Panc1 (cell line): ENCODE measurements around the gene CCDC171. TPM values are rescaled to one million over a fixed set of nuclear protein-coding genes. Genes with fewer than 3 reads are reported as not detected.
A peak's percentile ranks its signal among the peaks of the same experiment; 100 is the strongest.

Experiments
- ATAC-seq: fragments of 200-7000 bp; cut with Tn5 transposase; 2 replicates; pipeline ENCODE4 v1.9.1; 2020; ENCODE audit warnings: mild to moderate bottlenecking, moderate library complexity
- BruUV-seq: library from RNA; stranded (reverse); fragments of 400-500 nt; replicated peaks from 2 replicates; lab custom pipeline; 2021; lab: Mats Ljungman, UMichigan
- CTCF ChIA-PET: fragments of 300-600 bp; sonication (Branson Sonifier 250); formaldehyde crosslinking; loops from one replicate; lab custom pipeline; 2022; ENCODE audit warnings: antibody characterized with exemption; lab: Charles Lee
- POLR2A ChIA-PET: fragments of 300-600 bp; sonication (Branson Sonifier 250); formaldehyde crosslinking; loops from one replicate; lab custom pipeline; 2022; ENCODE audit warnings: antibody characterized with exemption; lab: Charles Lee
- DNase-seq: peaks from one replicate; pipeline ENCODE4 v3.0.0-alpha.2; 2010; ENCODE audit warnings: low read depth, low spot score
- H3K27ac ChIP-seq: 2 replicates; pipeline ENCODE4 v1.5.1; 2011; ENCODE audit warnings: mild to moderate bottlenecking, low read length, inconsistent platforms
- H3K27me3 ChIP-seq: fragments of 200-500 bp; sonication (Bioruptor generic); 2 replicates; pipeline ENCODE4 v1.6.0; 2014; ENCODE audit warnings: low read length, inconsistent platforms; ENCODE audit not compliant: control insufficient read depth, insufficient read depth
- H3K36me3 ChIP-seq: fragments of 200-500 bp; sonication (Bioruptor generic); 2 replicates; pipeline ENCODE4 v1.5.1; 2014; ENCODE audit warnings: inconsistent platforms, mild to moderate bottlenecking, low read length, moderate library complexity; ENCODE audit not compliant: control insufficient read depth, insufficient read depth
- H3K4me1 ChIP-seq: 2 replicates; pipeline ENCODE4 v1.5.1; 2011; ENCODE audit warnings: inconsistent platforms, mild to moderate bottlenecking, low read length, moderate library complexity; ENCODE audit not compliant: control insufficient read depth, insufficient read depth
- H3K4me3 ChIP-seq, 2 experiments: 2 replicates each; pipeline ENCODE4 v1.5.1; 2011 to 2012; ENCODE audit warnings: low read depth in 2 of 2, low read length in 2 of 2, mild to moderate bottlenecking in 2 of 2, inconsistent platforms in 1 of 2, moderate library complexity in 1 of 2
- H3K9me3 ChIP-seq: fragments of 200-500 bp; sonication (Bioruptor generic); 2 replicates; pipeline ENCODE4 v1.5.1; 2014; ENCODE audit warnings: low read depth, mild to moderate bottlenecking, inconsistent platforms, low read length, moderate library complexity; ENCODE audit not compliant: control insufficient read depth, insufficient read depth
- CTCF ChIP-seq: fragments of 450-650 bp; IDR thresholded peaks from 2 replicates; pipeline ENCODE4 v1.5.1; 2017; ENCODE audit warnings: mild to moderate bottlenecking
- POLR2AphosphoS5 ChIP-seq: IDR thresholded peaks from 2 replicates; pipeline ENCODE4 v1.6.1; 2012; ENCODE audit warnings: mild to moderate bottlenecking, low read depth, low read length, moderate library complexity
- REST ChIP-seq, 2 experiments: IDR thresholded peaks; 2 replicates each; pipeline ENCODE4 v1.6.1; 2011 to 2012; ENCODE audit warnings: low read depth in 2 of 2, control low read depth in 1 of 2, low read length in 1 of 2, mild to moderate bottlenecking in 1 of 2, moderate library complexity in 1 of 2; ENCODE audit not compliant: insufficient read depth in 1 of 2
- SIN3A ChIP-seq: IDR thresholded peaks from 2 replicates; pipeline ENCODE4 v1.6.1; 2012; ENCODE audit warnings: low read depth, mild to moderate bottlenecking, low read length, moderate library complexity, borderline replicate concordance; ENCODE audit not compliant: insufficient read depth
- TCF7L2 ChIP-seq: IDR thresholded peaks from 2 replicates; pipeline ENCODE4 v1.6.1; 2011; ENCODE audit warnings: mild to moderate bottlenecking, low read depth, low read length, inconsistent platforms
- in situ Hi-C: cut with HindIII; loops from 2 replicates; pipeline ENCODE4 v1.10.0; 2016; ENCODE audit warnings: low sequenced_read_pairs, low pct_unique_long_range_greater_than_20kb
- intact Hi-C: fragments of 100-400 bp; cut with micrococcal nuclease; formaldehyde crosslinking; loops from one replicate; pipeline ENCODE4 v1.10.0; 2022; ENCODE audit not compliant: unreplicated experiment
- total RNA-seq: library from RNA; stranded (reverse); gene quantifications from one replicate; pipeline ENCODE4 v1.2.1, GENCODE V29; 2021; ENCODE audit not compliant: unreplicated experiment

Gene CCDC171
- total RNA-seq, 1 experiment from 2014 or later: 1.5 TPM

DNA sequence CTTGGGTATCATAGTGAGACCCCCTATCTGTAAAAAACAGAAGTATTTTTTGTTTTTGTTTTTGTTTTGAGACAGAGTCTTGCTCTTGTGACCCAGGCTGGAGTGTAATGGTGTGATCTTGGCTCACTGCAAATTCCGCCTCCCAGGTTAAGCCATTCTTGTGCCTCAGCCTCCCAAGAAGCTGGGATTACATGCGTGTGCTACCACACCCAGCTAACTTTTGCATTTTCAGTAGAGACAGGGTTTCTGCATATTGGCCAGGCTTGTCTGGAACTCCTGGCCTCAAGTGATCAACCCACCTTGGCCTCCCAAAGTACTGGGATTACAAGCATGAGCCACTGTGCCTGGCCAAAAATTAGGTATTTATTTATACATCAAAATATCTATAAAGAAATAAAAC, 10.2 kb upstream of the CCDC171 start:
- ChIA-PET CTCF (no interaction called here), POLR2A (no interaction called here)
- H3K27ac ChIP-seq: no peak overlapping the region
- no peaks in the 10 kb centered on the region for H3K4me1 ChIP-seq
- in situ Hi-C loops: no loop called here
- no peak overlapping the region for H3K4me3 ChIP-seq
- H3K27me3 ChIP-seq: no peaks in the 10 kb centered on the region
- DNase-seq (no peak), ATAC-seq (no peak)
- no peaks in the 10 kb centered on the region for H3K9me3 ChIP-seq
- TF ChIP-seq POLR2AphosphoS5 (no peak), REST (IDR thresholded peaks at IDR 0.05; ENCODE audit: insufficient read depth in 1 of 2, low read depth in 2 of 2, low read length in 1 of 2) (no peak), TCF7L2 (no peak), SIN3A (no peak), CTCF (no peak)
- no TSS peak for BruUV-seq
- intact Hi-C loops: no loop called here
- H3K36me3 ChIP-seq: no peaks in the 10 kb centered on the region

GRCh38 chr9:15543047-15543813, 9.6 kb upstream of the CCDC171 start:
- no peak for DNase-seq
- ATAC-seq: peak; percentile 71; the same call in 1 of the 2 replicates
- intact Hi-C loops (no loop called here), in situ Hi-C loops (no loop called here)
- Histone ChIP-seq H3K27ac (no peak overlapping the region), H3K4me3 (no peak overlapping the region), H3K27me3 (no peaks in the 10 kb centered on the region), H3K9me3 (no peaks in the 10 kb centered on the region), H3K36me3 (no peaks in the 10 kb centered on the region), H3K4me1 (no peaks in the 10 kb centered on the region)
- ChIA-PET CTCF (no interaction called here), POLR2A (no interaction called here)
- TF ChIP-seq SIN3A (no peak), POLR2AphosphoS5 (no peak), REST (IDR thresholded peaks at IDR 0.05; ENCODE audit: insufficient read depth in 1 of 2, low read depth in 2 of 2, low read length in 1 of 2) (no peak), CTCF (no peak), TCF7L2 (no peak)
- no TSS peak for BruUV-seq
